HG02970 (cell line): ENCODE data around the gene DMD.

Experiments
- ATAC-seq: cut with Tn5 transposase; IDR thresholded peaks from one replicate; pipeline ENCODE4 v1.9.1; 2021; ENCODE audit warnings: mild to moderate bottlenecking, moderate library complexity, moderate number of reproducible peaks; ENCODE audit not compliant: unreplicated experiment, low FRiP score

The DMD gene

GRCh38 chrX:31336419-31336818 lies 1874.9 kb downstream of the DMD start:
- no peak for ATAC-seq

DNA sequence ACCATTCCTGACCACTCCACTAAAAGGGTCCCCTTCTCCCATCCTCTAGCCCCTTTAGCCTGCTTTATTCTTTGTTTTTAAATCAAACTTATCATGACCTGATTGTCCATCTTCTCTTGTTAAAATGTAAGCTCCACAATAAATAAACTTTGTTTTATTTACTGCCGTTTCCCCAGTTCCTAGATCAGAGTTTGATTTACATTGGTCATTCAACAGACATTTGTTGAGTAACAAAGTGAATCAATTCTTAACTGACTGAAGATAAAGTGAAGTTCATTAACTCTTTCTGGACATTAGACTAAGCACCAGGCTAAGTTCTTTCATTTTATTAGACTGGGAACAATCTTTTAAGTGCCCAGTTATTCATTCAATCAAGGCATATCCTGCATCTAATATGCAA lies 1876.4 kb downstream of the DMD start:
- ATAC-seq: no peak

DNA sequence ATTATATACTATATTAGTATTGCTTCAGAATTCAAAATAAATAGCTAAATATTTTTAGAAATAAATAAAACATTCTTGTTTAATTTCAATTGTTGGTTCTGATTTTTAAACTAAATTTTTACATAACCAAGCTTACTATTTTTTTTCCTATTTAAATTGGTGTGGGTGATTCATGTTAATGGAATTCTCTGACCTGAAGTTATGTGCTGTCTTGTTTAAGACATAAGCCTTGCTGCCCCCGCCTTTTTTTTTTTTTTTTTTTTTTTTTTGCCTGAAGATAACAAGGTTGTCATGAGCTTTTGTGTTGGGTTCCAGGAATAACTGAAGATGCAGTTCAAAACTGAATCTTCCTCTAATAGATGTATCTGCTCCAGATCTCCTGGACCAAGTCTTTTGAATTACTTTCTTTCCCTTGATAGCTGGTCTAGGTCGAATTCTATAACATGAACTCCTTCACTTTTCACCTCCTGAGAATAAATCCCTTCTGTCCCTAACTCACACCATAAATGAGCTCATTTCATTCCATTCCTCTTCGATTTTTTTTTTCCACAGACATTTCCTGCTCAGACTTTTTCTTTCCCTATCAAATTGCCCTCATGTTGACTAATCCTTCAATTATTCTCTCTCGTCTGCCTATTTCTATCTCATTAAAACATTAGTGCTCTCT lies 1878.1 kb downstream of the DMD start:
- no peak for ATAC-seq

- ATAC-seq: no peak
Observed at GRCh38 chrX:31331928-31332327, 1879.4 kb downstream of the DMD start.

DNA sequence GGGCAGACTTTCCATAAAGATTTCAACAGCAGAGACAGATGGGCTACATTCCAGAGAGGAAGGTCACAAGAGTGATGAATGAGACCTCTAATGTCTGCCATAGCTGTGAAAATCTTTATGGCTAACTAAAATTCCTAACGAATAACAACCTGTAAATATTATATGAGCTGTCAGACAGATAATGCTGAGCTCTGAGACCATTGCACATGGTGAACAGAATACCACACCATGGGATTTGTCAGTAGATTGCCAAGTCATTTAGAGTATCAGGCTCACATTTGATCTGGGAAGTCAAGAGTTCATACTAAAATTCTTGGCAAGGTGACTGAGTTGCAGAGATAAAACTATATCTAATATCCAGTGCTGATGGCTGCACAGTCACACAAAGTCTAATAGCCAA lies 1880.3 kb downstream of the DMD start:
- ATAC-seq: no peak

- ATAC-seq: no peak
Observed at GRCh38 chrX:31329298-31329697, 1882.1 kb downstream of the DMD start.

DNA sequence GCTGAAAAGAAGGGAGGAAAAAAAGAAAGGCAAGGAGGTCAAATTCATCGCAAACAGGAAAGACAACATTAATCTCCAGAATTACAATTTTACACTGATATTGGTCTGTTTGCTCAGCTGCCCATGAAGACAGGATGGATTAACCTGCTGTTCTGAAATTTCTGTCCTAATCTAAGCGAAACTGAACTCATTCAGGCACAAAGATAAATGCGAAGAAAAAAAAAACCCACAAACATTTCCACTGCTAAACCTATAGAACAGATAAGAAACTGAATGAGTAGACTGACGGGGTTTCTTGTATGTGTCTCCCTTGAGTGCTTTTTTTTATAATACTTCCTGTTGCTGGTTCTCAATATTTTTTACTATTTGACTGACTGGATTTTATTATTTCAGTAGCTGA lies 1887.7 kb downstream of the DMD start:
- ATAC-seq: no peak

DNA sequence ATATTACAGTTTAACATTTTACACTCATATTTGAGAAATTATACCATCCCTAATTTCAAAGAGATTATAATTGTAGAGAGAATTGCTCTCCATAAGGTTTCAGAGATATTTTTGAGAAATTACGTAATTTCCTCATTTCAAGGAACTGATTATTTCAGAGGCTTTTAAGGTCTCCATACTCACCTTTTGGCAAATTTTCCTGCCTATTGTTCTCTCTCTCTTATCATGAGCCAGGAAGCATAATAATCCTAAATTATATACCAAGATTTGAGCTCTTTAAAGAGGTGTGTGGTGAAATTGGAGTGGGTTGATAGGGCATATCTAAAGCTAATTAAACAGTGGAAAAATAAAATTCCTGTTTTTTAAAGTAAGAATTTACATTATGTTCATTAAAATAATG lies 1890.6 kb downstream of the DMD start:
- no peak for ATAC-seq

DNA sequence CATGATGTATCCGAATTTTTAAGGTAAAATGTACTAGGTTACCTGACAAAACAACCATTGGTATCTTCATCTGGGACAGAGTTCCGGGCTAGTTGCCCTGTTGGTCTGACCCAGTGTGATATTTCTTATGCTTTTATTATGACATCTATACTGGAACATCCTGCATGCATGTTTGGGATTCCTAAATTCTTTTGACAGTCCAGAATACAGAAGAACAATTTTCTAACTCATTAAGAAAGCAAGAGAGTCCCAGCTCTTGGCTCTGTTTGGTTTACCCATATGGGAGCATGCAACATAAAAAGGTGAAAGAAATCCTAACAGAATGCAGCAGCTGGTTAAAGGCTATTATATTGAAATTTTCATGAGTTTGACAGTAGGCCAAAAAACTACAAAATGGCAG lies 1891.8 kb downstream of the DMD start:
- no peak for ATAC-seq

DNA sequence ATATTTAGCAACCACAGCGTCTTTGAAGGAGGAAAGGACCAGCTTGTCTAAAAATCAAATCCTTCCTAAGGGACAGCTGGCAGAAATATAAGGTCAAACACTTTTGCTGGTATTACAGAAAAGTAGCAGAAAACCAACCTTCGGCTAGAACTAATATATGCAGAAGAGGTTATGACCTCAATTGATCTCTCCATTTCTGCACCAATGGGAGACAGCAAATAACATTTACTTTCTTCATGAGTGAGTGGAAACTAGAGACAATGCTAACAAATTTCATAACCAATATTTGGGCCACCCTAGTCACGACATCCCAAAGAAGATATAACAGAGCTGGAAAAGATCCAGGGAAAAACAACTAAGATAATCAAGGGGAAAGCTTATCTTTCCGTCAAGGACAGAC lies 1892.5 kb downstream of the DMD start:
- ATAC-seq: no peak

- ATAC-seq: no peak
Observed at GRCh38 chrX:31316340-31316991, 1894.9 kb downstream of the DMD start.

GRCh38 chrX:31314921-31315320 lies 1896.4 kb downstream of the DMD start:
- ATAC-seq: no peak

DNA sequence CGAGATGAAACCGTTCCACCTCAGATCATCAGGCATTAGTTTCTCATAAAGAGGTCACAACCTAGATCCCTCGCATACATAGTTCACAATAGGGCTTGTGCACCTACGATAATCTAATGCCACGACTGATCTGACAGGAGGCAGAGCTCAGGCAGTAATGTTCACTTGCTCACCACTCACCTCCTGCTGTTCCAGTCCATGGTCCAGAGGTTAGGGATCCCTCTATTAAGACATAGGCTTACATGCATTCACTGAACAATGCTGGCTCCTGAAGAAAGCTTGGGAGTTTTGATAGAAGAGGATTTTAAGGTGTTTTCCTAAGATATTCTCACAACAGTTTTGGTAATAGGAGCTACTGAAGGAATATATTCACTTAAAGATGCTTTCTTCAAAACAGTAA lies 1903.4 kb downstream of the DMD start:
- no peak for ATAC-seq

DNA sequence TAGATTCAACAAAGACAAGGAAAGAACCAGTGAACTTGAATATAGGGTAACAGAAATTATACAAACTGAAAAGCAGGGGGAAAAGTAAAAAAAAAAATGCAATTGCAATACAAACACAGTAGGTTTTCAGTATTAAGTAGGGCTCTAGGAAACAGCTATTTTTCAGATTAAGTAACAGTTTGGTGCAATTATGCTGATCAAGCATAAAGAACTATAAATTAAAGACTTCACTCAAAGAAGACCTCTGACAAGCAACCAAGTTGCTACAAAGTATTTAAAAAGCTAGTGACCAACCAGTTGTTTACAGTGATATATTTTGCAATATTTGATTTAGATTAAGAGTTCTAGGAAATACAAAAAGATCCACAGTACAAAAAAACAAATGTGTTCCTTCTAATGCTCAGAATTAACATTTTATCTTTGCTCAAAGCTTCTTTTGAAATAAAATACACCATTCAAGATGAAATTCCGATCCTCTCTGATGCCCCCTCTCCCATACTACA lies 1908.7 kb downstream of the DMD start:
- no peak for ATAC-seq

DNA sequence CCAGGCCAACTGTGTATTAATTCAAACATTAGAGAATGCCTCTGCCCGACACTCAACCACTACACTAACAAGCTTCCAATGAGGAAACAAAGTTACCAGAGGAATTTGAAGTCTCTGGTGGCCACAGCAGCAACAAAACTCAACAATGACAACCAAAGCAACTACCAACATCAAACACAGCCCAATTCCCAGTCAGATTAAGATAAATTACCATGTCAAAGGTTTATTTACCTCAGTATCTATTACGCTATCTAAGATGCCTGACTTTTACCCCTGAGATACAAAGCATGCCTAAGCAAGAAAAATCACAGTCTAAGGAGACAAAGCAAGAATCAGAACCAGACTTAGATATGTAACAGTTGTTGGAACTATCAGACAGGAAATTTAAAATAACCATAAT lies 1909.4 kb downstream of the DMD start:
- ATAC-seq: no peak

GRCh38 chrX:31301203-31301602 lies 1910.1 kb downstream of the DMD start:
- no peak for ATAC-seq

DNA sequence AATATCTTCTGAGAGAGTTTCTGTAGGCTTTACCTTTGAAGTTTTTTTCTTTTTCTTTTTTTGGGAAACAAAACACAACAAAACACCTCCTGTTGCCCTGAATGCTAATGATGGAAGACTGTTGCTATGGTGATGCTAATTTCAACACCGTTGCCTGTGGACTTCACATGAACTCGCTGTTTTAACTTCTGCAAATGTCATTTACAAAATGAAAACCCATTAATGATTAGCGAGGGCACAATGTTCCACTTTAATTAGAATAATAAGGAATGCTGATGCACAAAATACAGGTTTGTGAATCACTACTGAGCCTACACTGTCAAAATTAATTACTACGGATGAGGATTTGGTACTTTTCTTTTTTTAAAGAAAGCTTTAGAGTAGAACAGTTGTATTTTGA lies 1912.4 kb downstream of the DMD start:
- ATAC-seq: no peak

GRCh38 chrX:31297881-31298280 lies 1913.5 kb downstream of the DMD start:
- ATAC-seq: no peak

DNA sequence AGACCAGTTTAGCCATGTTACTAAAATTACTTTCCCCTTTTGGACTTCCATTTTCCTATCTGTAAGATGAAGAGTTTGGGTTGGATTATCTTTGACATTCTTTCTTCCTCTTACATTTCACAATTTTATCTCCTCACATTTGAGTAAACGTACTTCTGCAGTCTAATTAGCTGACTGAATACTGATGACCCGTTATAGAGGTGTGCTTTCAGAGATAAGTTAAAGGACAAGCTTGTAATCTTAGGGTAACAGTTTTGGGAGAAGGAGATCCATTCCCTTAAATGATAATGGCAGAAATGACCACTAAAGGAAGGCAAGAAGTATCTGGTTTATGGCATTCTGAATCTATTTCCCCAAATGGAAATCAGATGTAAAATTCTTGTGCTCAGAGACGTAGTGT lies 1916.9 kb downstream of the DMD start:
- ATAC-seq: no peak

- ATAC-seq: no peak
Observed at GRCh38 chrX:31293409-31293808, 1917.9 kb downstream of the DMD start.

DNA sequence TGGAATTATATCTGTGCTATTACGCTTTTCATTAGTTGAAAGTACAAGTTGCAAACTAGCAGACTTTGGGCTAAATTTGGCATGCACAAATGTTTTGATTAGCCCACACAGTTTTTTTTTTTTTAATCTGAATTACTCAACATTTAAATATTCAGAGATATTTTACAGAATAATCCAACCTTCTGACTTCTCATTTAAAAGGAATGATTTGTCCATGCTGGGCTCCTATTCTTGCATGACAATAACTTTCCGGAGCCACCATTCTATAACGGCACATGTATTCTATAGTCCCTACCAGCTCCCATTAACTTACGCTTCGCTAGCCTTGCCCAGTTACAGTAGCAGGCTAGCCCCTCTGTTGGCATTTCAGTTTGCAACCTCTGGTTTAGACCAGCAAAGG lies 1920.2 kb downstream of the DMD start:
- ATAC-seq: no peak

GRCh38 chrX:31287861-31288260 lies 1923.5 kb downstream of the DMD start:
- ATAC-seq: no peak
